Thymus (tissue), 11 donors: ENCODE measurements around the gene CSNK2A3. TPM values are rescaled to one million over a fixed set of nuclear protein-coding genes. Genes with fewer than 3 reads are reported as not detected.

Experiments
- DNase-seq, 9 donors: peaks; one replicate each; pipeline ENCODE4 v3.0.0-alpha.2; 2013; ENCODE audit warnings: low spot score in 9 of 9, low read depth in 6 of 9, missing footprints in 1 of 9
- H3K27ac ChIP-seq, 2 donors: one replicate each; pipeline ENCODE4 v1.5.1; 2013; ENCODE audit warnings: control low read depth in 1 of 2, low read depth in 1 of 2, low read length in 1 of 2, mild to moderate bottlenecking in 1 of 2, moderate library complexity in 1 of 2
- H3K27me3 ChIP-seq, 2 donors: one replicate each; pipeline ENCODE4 v1.5.1; 2013; ENCODE audit warnings: low read length in 1 of 2; ENCODE audit not compliant: control insufficient read depth in 2 of 2, insufficient read depth in 1 of 2
- H3K36me3 ChIP-seq, 2 donors: one replicate each; pipeline ENCODE4 v1.5.1; 2013; ENCODE audit warnings: low read length in 1 of 2, mild to moderate bottlenecking in 1 of 2, moderate library complexity in 1 of 2; ENCODE audit not compliant: control insufficient read depth in 2 of 2, insufficient read depth in 2 of 2
- H3K4me1 ChIP-seq, 2 donors: one replicate each; pipeline ENCODE4 v1.5.1; 2013; ENCODE audit warnings: low read length in 2 of 2; ENCODE audit not compliant: control insufficient read depth in 2 of 2, insufficient read depth in 2 of 2
- H3K4me3 ChIP-seq, 2 donors: one replicate each; pipeline ENCODE4 v1.5.1; 2013; ENCODE audit warnings: low read length in 2 of 2, control low read depth in 1 of 2, mild to moderate bottlenecking in 1 of 2
- H3K9me3 ChIP-seq, 2 donors: one replicate each; pipeline ENCODE4 v1.5.1; 2013; ENCODE audit warnings: low read length in 1 of 2, mild to moderate bottlenecking in 1 of 2; ENCODE audit not compliant: control insufficient read depth in 2 of 2, insufficient read depth in 1 of 2
- WGBS: extraction: QIAGEN DNeasy Blood & Tissue Kit; methylation state at CpG from one replicate; pipeline ENCODE4 v1.1.7; 2013; 5-methylcytosine and 5-hydroxymethylcytosine counted together
- polyA plus RNA-seq: library from polyadenylated mRNA; stranded (reverse); fragments of 200-250 nt; gene quantifications from one replicate; pipeline ENCODE4 v1.2.3, GENCODE V29; 2013
- total RNA-seq: library from RNA; stranded (reverse); fragments of 120-200 nt; gene quantifications from one replicate; pipeline ENCODE4 v1.2.4, GENCODE V29; 2013
- donor health status: healthy.

Gene CSNK2A3
- total and polyA plus RNA-seq, 2 donors = 0.14 to 1.5 TPM

- Histone ChIP-seq H3K4me3 (no peak overlapping the region), H3K27ac (no peak overlapping the region), H3K4me1 (no peaks in the 10 kb centered on the region), H3K27me3 (no peaks in the 10 kb centered on the region), H3K9me3 (no peaks in the 10 kb centered on the region), H3K36me3 (no peaks in the 10 kb centered on the region)
- DNase-seq = no peak
- WGBS = 91% methylated on average over 7 of the region's 7 CpGs
Observed at GRCh38 chr11:11382858-11383532, 29.9 kb upstream of the CSNK2A3 start.

GRCh38 chr11:11381471-11382105 is 28.5 kb upstream of the CSNK2A3 start:
- Histone ChIP-seq H3K27ac (no peak overlapping the region), H3K4me1 (no peaks in the 10 kb centered on the region), H3K4me3 (no peak overlapping the region), H3K27me3 (no peaks in the 10 kb centered on the region), H3K36me3 (no peaks in the 10 kb centered on the region), H3K9me3 (no peaks in the 10 kb centered on the region)
- DNase-seq = no peak
- WGBS = 92% methylated on average over 6 of the region's 6 CpGs

DNA sequence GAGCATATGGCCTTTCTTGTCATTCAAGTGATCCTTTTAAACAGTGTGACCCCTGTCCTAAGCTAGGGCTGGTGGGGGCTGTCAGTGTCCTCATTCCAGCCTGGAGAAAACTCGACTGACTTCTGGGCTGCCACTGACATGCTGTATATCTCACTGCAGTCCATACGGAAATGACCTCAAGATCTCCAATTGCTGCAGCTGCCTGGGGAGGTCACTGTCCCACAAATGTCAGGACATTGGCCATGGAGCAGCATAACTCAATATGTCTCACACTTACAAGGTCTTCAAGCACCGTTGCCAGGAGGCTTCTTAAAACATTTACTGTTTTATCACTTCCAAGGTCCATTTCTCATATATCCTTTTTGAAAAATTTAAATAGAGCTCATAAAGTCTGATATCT is 27.8 kb upstream of the CSNK2A3 start:
- H3K27ac ChIP-seq = no peak overlapping the region
- no peaks in the 10 kb centered on the region for H3K4me1 ChIP-seq
- H3K36me3 ChIP-seq = no peaks in the 10 kb centered on the region
- no peak overlapping the region for H3K4me3 ChIP-seq
- no peak for DNase-seq
- WGBS = 88% methylated on average over 3 of the region's 3 CpGs
- no peaks in the 10 kb centered on the region for H3K27me3 ChIP-seq
- no peaks in the 10 kb centered on the region for H3K9me3 ChIP-seq

GRCh38 chr11:11380340-11380739 is 27.3 kb upstream of the CSNK2A3 start:
- H3K27ac ChIP-seq = no peak overlapping the region
- DNase-seq = no peak
- H3K36me3 ChIP-seq = no peaks in the 10 kb centered on the region
- H3K27me3 ChIP-seq = no peaks in the 10 kb centered on the region
- WGBS = 95% methylated on average over 2 of the region's 2 CpGs
- no peaks in the 10 kb centered on the region for H3K4me1 ChIP-seq
- H3K9me3 ChIP-seq = no peaks in the 10 kb centered on the region
- H3K4me3 ChIP-seq = no peak overlapping the region

- WGBS = 93% methylated on average over 3 of the region's 3 CpGs
- H3K36me3 ChIP-seq = no peaks in the 10 kb centered on the region
- H3K27ac ChIP-seq = no peak overlapping the region
- H3K4me1 ChIP-seq = no peaks in the 10 kb centered on the region
- H3K27me3 ChIP-seq = no peaks in the 10 kb centered on the region
- no peaks in the 10 kb centered on the region for H3K9me3 ChIP-seq
- DNase-seq = no peak
- H3K4me3 ChIP-seq = no peak overlapping the region
Observed at GRCh38 chr11:11379661-11380060, 26.6 kb upstream of the CSNK2A3 start.

DNA sequence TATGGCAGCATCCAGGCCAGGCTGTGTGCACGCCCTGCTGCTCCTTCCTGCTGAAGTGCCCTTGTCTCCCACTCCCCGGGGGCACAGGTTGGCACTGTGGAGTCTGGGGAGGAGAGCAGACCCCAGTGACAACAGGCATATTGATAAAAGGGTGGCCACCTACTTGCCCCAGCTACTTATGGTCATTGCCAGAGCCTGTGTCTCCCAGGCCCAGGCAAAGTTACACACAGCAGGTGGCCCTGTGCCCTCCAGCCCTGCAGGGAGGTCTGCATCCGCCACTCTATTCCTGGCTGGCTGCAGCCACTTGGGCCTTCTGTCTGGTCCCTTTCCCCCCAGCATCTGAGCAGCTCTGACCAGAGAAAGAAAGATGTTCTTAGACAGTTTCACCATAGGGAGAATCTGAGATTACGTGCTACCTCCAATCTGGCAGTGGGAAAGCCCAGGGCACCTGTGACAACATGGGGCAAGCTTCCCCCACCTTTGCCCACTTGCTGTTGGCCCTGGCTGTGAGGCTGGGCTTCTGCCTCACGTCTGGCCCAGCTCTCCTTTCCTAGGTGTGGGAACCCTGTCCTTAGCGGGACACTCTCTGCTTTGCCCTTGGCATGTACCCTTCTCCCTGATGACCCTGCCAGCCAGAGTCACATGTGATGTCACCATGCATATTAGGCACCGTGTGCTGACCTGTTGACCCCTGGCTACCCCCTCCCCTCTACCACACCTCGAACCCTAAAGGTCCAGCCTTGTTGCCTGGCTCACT is 25.3 kb upstream of the CSNK2A3 start:
- Histone ChIP-seq H3K4me3 (no peak overlapping the region), H3K36me3 (no peaks in the 10 kb centered on the region), H3K27ac (no peak overlapping the region), H3K4me1 (no peaks in the 10 kb centered on the region), H3K9me3 (no peaks in the 10 kb centered on the region), H3K27me3 (no peaks in the 10 kb centered on the region)
- 91% methylated on average over 8 of the region's 8 CpGs for WGBS
- DNase-seq = no peak

GRCh38 chr11:11374358-11375148 is 21.5 kb upstream of the CSNK2A3 start:
- no peak overlapping the region for H3K4me3 ChIP-seq
- no peaks in the 10 kb centered on the region for H3K9me3 ChIP-seq
- no peaks in the 10 kb centered on the region for H3K4me1 ChIP-seq
- H3K27me3 ChIP-seq = no peaks in the 10 kb centered on the region
- no peak overlapping the region for H3K27ac ChIP-seq
- WGBS = 95% methylated on average over 7 of the region's 7 CpGs
- no peaks in the 10 kb centered on the region for H3K36me3 ChIP-seq
- no peak for DNase-seq

GRCh38 chr11:11373934-11374333 is 20.9 kb upstream of the CSNK2A3 start:
- no peaks in the 10 kb centered on the region for H3K27me3 ChIP-seq
- no peaks in the 10 kb centered on the region for H3K36me3 ChIP-seq
- no peak overlapping the region for H3K4me3 ChIP-seq
- no peaks in the 10 kb centered on the region for H3K4me1 ChIP-seq
- WGBS = 87% methylated on average over 5 of the region's 5 CpGs
- H3K9me3 ChIP-seq = no peaks in the 10 kb centered on the region
- no peak overlapping the region for H3K27ac ChIP-seq
- no peak for DNase-seq

DNA sequence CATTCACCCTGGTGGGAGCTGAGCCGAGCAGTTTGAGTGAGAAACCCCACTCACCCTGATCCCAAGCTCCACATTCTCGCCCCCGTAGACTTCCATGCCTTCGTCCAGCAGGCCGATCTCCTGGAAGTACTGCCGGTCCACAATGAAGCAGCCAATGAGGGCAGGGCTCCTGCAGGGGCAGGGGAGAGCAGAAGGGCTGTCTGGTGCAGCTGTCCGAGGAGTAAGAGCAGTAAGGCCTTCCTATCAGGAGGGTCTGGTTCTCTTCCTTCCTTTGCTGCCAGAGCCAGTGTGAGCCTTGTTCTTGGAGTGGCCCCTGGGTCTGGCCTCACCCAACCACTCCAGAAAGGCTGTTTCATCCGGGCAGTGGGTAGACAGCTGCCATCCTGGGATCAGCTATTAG is 19.4 kb upstream of the CSNK2A3 start:
- WGBS = 91% methylated on average over 8 of the region's 8 CpGs
- Histone ChIP-seq H3K27ac (no peak overlapping the region), H3K4me3 (no peak overlapping the region), H3K4me1 (no peaks in the 10 kb centered on the region), H3K36me3 (no peaks in the 10 kb centered on the region), H3K9me3 (no peaks in the 10 kb centered on the region), H3K27me3 (no peaks in the 10 kb centered on the region)
- no peak for DNase-seq
